HEK293 (cell line): ENCODE results near the gene CELSR1.

Experiments used
- CTCF ChIA-PET: fragments of 350-600 bp; formaldehyde crosslinking; extraction: SDS; loops from one replicate; lab custom pipeline; 2021; ENCODE audit warnings: antibody characterized with exemption; lab: Yijun Ruan, JAX
- POLR2A ChIA-PET: fragments of 300-600 bp; formaldehyde crosslinking; extraction: SDS; loops from one replicate; lab custom pipeline; 2020; ENCODE audit warnings: antibody characterized with exemption, inconsistent platforms; lab: Yijun Ruan, JAX
- H3K27ac ChIP-seq: fragments of 200-500 bp; sonication (Bioruptor generic); 2 replicates; pipeline ENCODE4 v1.5.1; 2014; ENCODE audit warnings: low read depth, low read length, control low read depth, inconsistent platforms; ENCODE audit errors: extremely low read depth
- H3K36me3 ChIP-seq, 2 experiments: fragments of 200-500 bp in 1 of 2; sonication (Bioruptor generic) in 1 of 2; 1 replicate in 1 of 2; 2 replicates in 1 of 2; pipeline ENCODE4 v1.5.1; 2014 to 2017; ENCODE audit warnings: inconsistent platforms in 2 of 2, low read length in 2 of 2; ENCODE audit not compliant: control insufficient read depth in 2 of 2, insufficient read depth in 1 of 2
- H3K4me1 ChIP-seq: fragments of 200-500 bp; sonication (Bioruptor generic); 2 replicates; pipeline ENCODE4 v1.5.1; 2014; ENCODE audit warnings: mild to moderate bottlenecking, low read length, inconsistent platforms; ENCODE audit not compliant: control insufficient read depth, insufficient read depth
- H3K4me3 ChIP-seq: 2 replicates; pipeline ENCODE4 v1.5.1; 2011; ENCODE audit warnings: low read depth, mild to moderate bottlenecking, control low read depth, low read length, moderate library complexity
- H3K9me3 ChIP-seq: fragments of 200-500 bp; sonication (Bioruptor generic); 2 replicates; pipeline ENCODE4 v1.5.1; 2014; ENCODE audit warnings: low read depth, low read length, inconsistent platforms; ENCODE audit not compliant: control insufficient read depth, insufficient read depth
- IKZF3 ChIP-seq: fragments of 450-650 bp; IDR thresholded peaks from 2 replicates; pipeline ENCODE4 v1.5.0; 2018; ENCODE audit warnings: missing biosample characterization, mild to moderate bottlenecking, missing genetic modification characterization, moderate library complexity
- KLF10 ChIP-seq: fragments of 450-650 bp; IDR thresholded peaks from 2 replicates; pipeline ENCODE4 v1.5.1; 2018; ENCODE audit warnings: missing biosample characterization, mild to moderate bottlenecking, missing genetic modification characterization
- SCRT1 ChIP-seq: fragments of 450-650 bp; formaldehyde crosslinking; IDR thresholded peaks from 2 replicates; pipeline ENCODE4 v1.5.1; 2016; ENCODE audit warnings: missing biosample characterization, missing genetic modification characterization, borderline replicate concordance
- TCF7L2 ChIP-seq: IDR thresholded peaks from 2 replicates; pipeline ENCODE4 v1.6.1; 2011; ENCODE audit warnings: low read depth, mild to moderate bottlenecking, inconsistent platforms, low read length, moderate library complexity, borderline replicate concordance
- YY2 ChIP-seq: fragments of 450-650 bp; formaldehyde crosslinking; IDR thresholded peaks from 2 replicates; pipeline ENCODE4 v1.5.1; 2016; ENCODE audit warnings: missing biosample characterization, missing genetic modification characterization
- ZBTB26 ChIP-seq: fragments of 450-650 bp; formaldehyde crosslinking; optimal IDR thresholded peaks from 2 replicates; pipeline ENCODE3; 2016; ENCODE audit warnings: missing biosample characterization, mild to moderate bottlenecking, missing genetic modification characterization
- ZNF10 ChIP-seq: fragments of 450-650 bp; formaldehyde crosslinking; IDR thresholded peaks from 2 replicates; pipeline ENCODE4 v1.5.1; 2017; ENCODE audit warnings: missing biosample characterization, missing genetic modification characterization
- ZNF112 ChIP-seq: fragments of 450-650 bp; formaldehyde crosslinking; IDR thresholded peaks from 2 replicates; pipeline ENCODE4 v1.5.0; 2017; ENCODE audit warnings: missing biosample characterization, missing genetic modification characterization
- ZNF157 ChIP-seq: fragments of 450-650 bp; formaldehyde crosslinking; IDR thresholded peaks from 2 replicates; pipeline ENCODE4 v1.5.1; 2016; ENCODE audit warnings: missing biosample characterization, missing genetic modification characterization
- ZNF214 ChIP-seq: fragments of 450-650 bp; formaldehyde crosslinking; IDR thresholded peaks from 2 replicates; pipeline ENCODE4 v1.5.1; 2017; ENCODE audit warnings: missing biosample characterization, mild to moderate bottlenecking, missing genetic modification characterization, borderline replicate concordance
- ZNF221 ChIP-seq: fragments of 450-650 bp; formaldehyde crosslinking; IDR thresholded peaks from 2 replicates; pipeline ENCODE4 v1.5.1; 2017; ENCODE audit warnings: missing biosample characterization, missing genetic modification characterization, borderline replicate concordance
- ZNF223 ChIP-seq: fragments of 450-650 bp; formaldehyde crosslinking; IDR thresholded peaks from 2 replicates; pipeline ENCODE4 v1.5.1; 2016; ENCODE audit warnings: missing biosample characterization, missing genetic modification characterization
- ZNF239 ChIP-seq: fragments of 450-650 bp; formaldehyde crosslinking; IDR thresholded peaks from 2 replicates; pipeline ENCODE4 v1.5.1; 2016; ENCODE audit warnings: missing biosample characterization, missing genetic modification characterization
- ZNF416 ChIP-seq: fragments of 450-650 bp; formaldehyde crosslinking; IDR thresholded peaks from 2 replicates; pipeline ENCODE4 v1.5.1; 2016; ENCODE audit warnings: missing biosample characterization, missing genetic modification characterization
- ZNF544 ChIP-seq: fragments of 450-650 bp; formaldehyde crosslinking; IDR thresholded peaks from 2 replicates; pipeline ENCODE4 v1.5.0; 2017; ENCODE audit warnings: missing biosample characterization, missing genetic modification characterization
- ZNF654 ChIP-seq: fragments of 450-650 bp; formaldehyde crosslinking; IDR thresholded peaks from 2 replicates; pipeline ENCODE4 v1.5.1; 2016; ENCODE audit warnings: low read depth, missing biosample characterization, missing genetic modification characterization
- ZNF664 ChIP-seq: fragments of 450-650 bp; formaldehyde crosslinking; IDR thresholded peaks from 2 replicates; pipeline ENCODE4 v1.5.1; 2016; ENCODE audit warnings: missing biosample characterization, missing genetic modification characterization
- ZNF776 ChIP-seq: fragments of 450-650 bp; formaldehyde crosslinking; IDR thresholded peaks from 2 replicates; pipeline ENCODE4 v1.5.0; 2017; ENCODE audit warnings: missing biosample characterization, missing genetic modification characterization, borderline replicate concordance
- ZNF777 ChIP-seq: fragments of 450-650 bp; formaldehyde crosslinking; IDR thresholded peaks from 2 replicates; pipeline ENCODE4 v1.5.1; 2017; ENCODE audit warnings: missing biosample characterization, missing genetic modification characterization, borderline replicate concordance
- ZSCAN23 ChIP-seq: fragments of 450-650 bp; formaldehyde crosslinking; IDR thresholded peaks from 2 replicates; pipeline ENCODE4 v1.5.1; 2016; ENCODE audit warnings: missing biosample characterization, missing genetic modification characterization
- TF ChIP-seq, protein P1 (sequence below): sonication (generic); formaldehyde crosslinking; IDR thresholded peaks from 2 replicates; pipeline ENCODE4 v1.8.1; 2022; ENCODE audit warnings: mild to moderate bottlenecking, moderate library complexity, missing genetic modification reagents
- TF ChIP-seq, protein P2 (sequence below): fragments of 450-650 bp; formaldehyde crosslinking; IDR thresholded peaks from 2 replicates; pipeline ENCODE4 v1.5.1; 2016; ENCODE audit warnings: missing biosample characterization, missing genetic modification characterization
- TF ChIP-seq, protein P3 (sequence below): fragments of 450-650 bp; formaldehyde crosslinking; IDR thresholded peaks from 2 replicates; pipeline ENCODE4 v1.5.1; 2017; ENCODE audit warnings: missing biosample characterization, mild to moderate bottlenecking, missing genetic modification characterization, moderate library complexity

Gene CELSR1

DNA sequence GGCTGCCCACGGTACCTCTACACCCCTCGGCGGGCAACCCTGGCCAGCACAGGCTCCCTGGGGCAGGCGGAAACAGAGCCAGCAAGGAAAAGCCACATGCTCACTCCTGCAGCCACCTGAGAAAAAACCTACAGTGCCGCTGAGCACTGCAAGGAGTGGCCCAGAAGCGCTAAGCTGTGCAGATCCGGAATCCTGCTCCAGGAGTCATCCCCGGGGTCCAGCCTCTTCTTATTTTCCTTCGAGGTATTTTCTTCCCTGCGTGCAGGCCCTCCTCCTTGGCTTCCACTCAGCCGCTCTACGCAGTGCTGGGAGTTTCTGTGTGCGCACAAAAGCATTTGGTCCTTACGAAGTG is 120.9 kb downstream of the CELSR1 start:
- Histone ChIP-seq H3K27ac (no peak overlapping the region), H3K4me3 (no peak overlapping the region), H3K9me3 (no peaks in the 10 kb centered on the region), H3K36me3 (peaks cover 0 to 1% of the 10 kb centered on the region in 2 experiments; a peak in 1 of 3 replicates), H3K4me1 (no peaks in the 10 kb centered on the region)
- ChIA-PET POLR2A (interaction anchor here (0.6 kb wide), 1 partner anchor 80 kb away, joined by 3 read pairs; no protein-coding TSS in a partner anchor), CTCF (no interaction called here)
- TF ChIP-seq ZNF416, result no peak
- no peak for TF ChIP-seq KLF10

DNA sequence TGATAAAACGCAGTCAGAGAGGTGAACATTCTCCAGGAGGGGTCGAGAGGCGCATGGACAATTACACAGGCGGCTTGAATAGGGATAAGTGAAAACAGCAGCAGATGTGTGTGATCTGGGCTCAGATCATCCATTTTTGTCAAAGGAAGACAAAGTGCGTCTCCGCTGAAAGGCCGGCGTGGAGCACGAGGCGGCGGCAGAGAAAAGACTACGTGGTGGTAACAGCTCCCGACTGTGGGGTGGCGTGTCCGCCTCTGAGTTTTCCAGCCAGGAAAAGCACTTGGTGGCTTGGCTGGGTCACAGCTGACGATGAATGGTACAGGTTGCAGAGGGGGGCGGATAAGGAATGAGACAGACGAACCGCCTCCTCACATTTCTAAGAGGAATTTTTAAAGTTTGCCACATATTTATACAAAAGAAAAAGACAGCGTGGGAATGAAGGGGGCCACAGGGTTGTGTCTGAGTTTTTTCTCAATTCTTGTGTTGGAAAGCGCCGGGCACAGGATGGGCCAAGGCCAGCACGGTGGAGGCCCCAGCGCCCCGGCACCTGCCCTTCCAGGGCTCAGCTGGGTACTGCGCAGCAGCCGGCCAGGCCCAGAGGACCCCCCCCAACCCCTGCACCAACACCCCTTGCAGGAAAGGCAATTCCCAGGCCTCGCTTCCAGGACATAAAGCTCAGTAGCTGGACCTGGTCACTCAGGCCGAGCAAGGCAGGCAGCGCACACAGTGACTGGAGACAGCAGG is 121.5 kb downstream of the CELSR1 start:
- no peaks in the 10 kb centered on the region for H3K4me1 ChIP-seq
- CTCF ChIA-PET, result no interaction called here
- POLR2A ChIA-PET, result interaction anchor here (0.6 kb wide), 1 partner anchor 80 kb away, joined by 3 read pairs; no protein-coding TSS in a partner anchor
- H3K4me3 ChIP-seq, result no peak overlapping the region
- H3K27ac ChIP-seq, result no peak overlapping the region
- H3K36me3 ChIP-seq, result peaks cover 0 to 6% of the 10 kb centered on the region in 2 experiments; a peak in 1 of 3 replicates
- TF ChIP-seq ZNF664, result no peak
- TF ChIP-seq ZBTB26 (tag by site-specific recombination), result no peak
- TF ChIP-seq TCF7L2, result no peak
- no peak for TF ChIP-seq ZNF214 (tag by site-specific recombination)
- TF ChIP-seq, protein P1, sequence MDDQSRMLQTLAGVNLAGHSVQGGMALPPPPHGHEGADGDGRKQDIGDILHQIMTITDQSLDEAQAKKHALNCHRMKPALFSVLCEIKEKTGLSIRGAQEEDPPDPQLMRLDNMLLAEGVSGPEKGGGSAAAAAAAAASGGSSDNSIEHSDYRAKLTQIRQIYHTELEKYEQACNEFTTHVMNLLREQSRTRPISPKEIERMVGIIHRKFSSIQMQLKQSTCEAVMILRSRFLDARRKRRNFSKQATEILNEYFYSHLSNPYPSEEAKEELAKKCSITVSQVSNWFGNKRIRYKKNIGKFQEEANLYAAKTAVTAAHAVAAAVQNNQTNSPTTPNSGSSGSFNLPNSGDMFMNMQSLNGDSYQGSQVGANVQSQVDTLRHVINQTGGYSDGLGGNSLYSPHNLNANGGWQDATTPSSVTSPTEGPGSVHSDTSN (CRISPR knock-in tag), result no peak
- TF ChIP-seq ZNF544 (tag by site-specific recombination), result no peak
- TF ChIP-seq ZNF777 (tag by site-specific recombination), result no peak
- TF ChIP-seq IKZF3, result no peak
- no peaks in the 10 kb centered on the region for H3K9me3 ChIP-seq

DNA sequence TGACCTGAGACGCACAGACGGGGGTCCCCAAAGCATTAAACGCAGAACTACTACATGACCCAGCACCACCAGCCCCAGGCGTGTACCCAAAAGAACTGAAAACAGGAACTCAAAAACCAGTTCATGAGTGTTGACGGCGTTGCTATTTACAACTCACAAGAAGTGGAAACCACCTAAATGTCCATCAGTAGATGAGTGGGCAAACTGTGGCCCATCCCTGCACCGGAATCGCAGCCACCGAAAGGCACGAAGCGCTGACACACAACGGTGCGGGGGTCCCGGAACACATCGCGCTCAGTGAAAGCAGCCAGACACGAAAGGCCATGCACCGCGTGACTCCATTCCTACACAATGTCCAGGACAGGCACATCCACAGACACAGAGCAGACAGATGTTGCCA is 122.7 kb downstream of the CELSR1 start:
- H3K27ac ChIP-seq, result no peak overlapping the region
- H3K4me1 ChIP-seq, result no peaks in the 10 kb centered on the region
- POLR2A ChIA-PET, result no interaction called here
- H3K4me3 ChIP-seq, result no peak overlapping the region
- CTCF ChIA-PET, result no interaction called here
- TF ChIP-seq ZNF157 (tag by site-specific recombination) (no peak), ZNF112 (tag by site-specific recombination) (no peak), ZNF654 (no peak), YY2 (no peak), ZNF776 (tag by site-specific recombination) (no peak), ZNF10 (tag by site-specific recombination) (no peak), ZSCAN23 (tag by site-specific recombination) (no peak), ZNF221 (tag by site-specific recombination) (no peak), ZNF223 (tag by site-specific recombination) (no peak), ZNF239 (tag by site-specific recombination) (no peak), SCRT1 (tag by site-specific recombination) (no peak)
- TF ChIP-seq, protein P2, sequence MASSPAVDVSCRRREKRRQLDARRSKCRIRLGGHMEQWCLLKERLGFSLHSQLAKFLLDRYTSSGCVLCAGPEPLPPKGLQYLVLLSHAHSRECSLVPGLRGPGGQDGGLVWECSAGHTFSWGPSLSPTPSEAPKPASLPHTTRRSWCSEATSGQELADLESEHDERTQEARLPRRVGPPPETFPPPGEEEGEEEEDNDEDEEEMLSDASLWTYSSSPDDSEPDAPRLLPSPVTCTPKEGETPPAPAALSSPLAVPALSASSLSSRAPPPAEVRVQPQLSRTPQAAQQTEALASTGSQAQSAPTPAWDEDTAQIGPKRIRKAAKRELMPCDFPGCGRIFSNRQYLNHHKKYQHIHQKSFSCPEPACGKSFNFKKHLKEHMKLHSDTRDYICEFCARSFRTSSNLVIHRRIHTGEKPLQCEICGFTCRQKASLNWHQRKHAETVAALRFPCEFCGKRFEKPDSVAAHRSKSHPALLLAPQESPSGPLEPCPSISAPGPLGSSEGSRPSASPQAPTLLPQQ (tag by site-specific recombination), result no peak
- TF ChIP-seq, protein P3, sequence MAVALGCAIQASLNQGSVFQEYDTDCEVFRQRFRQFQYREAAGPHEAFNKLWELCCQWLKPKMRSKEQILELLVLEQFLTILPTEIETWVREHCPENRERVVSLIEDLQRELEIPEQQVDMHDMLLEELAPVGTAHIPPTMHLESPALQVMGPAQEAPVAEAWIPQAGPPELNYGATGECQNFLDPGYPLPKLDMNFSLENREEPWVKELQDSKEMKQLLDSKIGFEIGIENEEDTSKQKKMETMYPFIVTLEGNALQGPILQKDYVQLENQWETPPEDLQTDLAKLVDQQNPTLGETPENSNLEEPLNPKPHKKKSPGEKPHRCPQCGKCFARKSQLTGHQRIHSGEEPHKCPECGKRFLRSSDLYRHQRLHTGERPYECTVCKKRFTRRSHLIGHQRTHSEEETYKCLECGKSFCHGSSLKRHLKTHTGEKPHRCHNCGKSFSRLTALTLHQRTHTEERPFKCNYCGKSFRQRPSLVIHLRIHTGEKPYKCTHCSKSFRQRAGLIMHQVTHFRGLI (tag by site-specific recombination), result no peak
- TF ChIP-seq, all 188 proteins: peak for 0
- H3K9me3 ChIP-seq, result no peaks in the 10 kb centered on the region
- H3K36me3 ChIP-seq, result peaks cover 0 to 13% of the 10 kb centered on the region in 2 experiments; a peak in 1 of 3 replicates
